Gastroesophageal sphincter (tissue), 4 donors: ENCODE measurements around the gene MT1HL1. TPM values are rescaled to one million over a fixed set of nuclear protein-coding genes. Genes with fewer than 3 reads are reported as not detected.

ENCODE experiments used
- ATAC-seq: fragments of 150-250 bp; one replicate; pipeline ENCODE4 v1.9.1; 2016; ENCODE audit warnings: mild to moderate bottlenecking, moderate library complexity
- H3K27ac ChIP-seq, 4 donors: fragments of 200-600 bp; sonication (generic) in 3 of 4; 1 replicate in 3 of 4; 2 replicates in 1 of 4; pipeline ENCODE4 v1.5.1; 2016 to 2019
- H3K27me3 ChIP-seq: fragments of 200-600 bp; sonication (generic); one replicate; pipeline ENCODE4 v1.5.1; 2019
- H3K36me3 ChIP-seq, 2 donors: fragments of 200-600 bp; sonication (generic); one replicate each; pipeline ENCODE4 v1.5.1; 2019; ENCODE audit warnings: control low read depth in 1 of 2
- H3K4me1 ChIP-seq, 3 donors: fragments of 200-600 bp; sonication (generic); 1 replicate in 2 of 3; 2 replicates in 1 of 3; pipeline ENCODE4 v1.5.1; 2016 to 2019; ENCODE audit warnings: control low read depth in 2 of 3
- H3K4me3 ChIP-seq, 2 donors: fragments of 200-600 bp; sonication (generic); one replicate each; pipeline ENCODE4 v1.5.1; 2019; ENCODE audit warnings: mild to moderate bottlenecking in 1 of 2, moderate library complexity in 1 of 2
- H3K9me3 ChIP-seq, 3 donors: fragments of 200-600 bp; sonication (generic); one replicate each; pipeline ENCODE4 v1.5.1; 2017 to 2019; ENCODE audit warnings: control low read depth in 2 of 3
- CTCF ChIP-seq, 4 experiments: fragments of 200-600 bp in 2 of 4; fragments of 450-650 bp in 2 of 4; sonication (generic) in 1 of 4; IDR thresholded peaks; one replicate each; pipeline ENCODE4 v1.5.1; 2017 to 2019; ENCODE audit warnings: antibody characterized with exemption in 4 of 4, mild to moderate bottlenecking in 2 of 4, moderate library complexity in 2 of 4
- EP300 ChIP-seq: sonication (generic); formaldehyde crosslinking; IDR thresholded peaks from one replicate; pipeline ENCODE4 v1.6.1; 2017; ENCODE audit warnings: antibody characterized with exemption, mild to moderate bottlenecking
- POLR2A ChIP-seq, 2 donors: fragments of 450-650 bp; IDR thresholded peaks; one replicate each; pipeline ENCODE4 v1.6.1; 2017; ENCODE audit warnings: antibody characterized with exemption in 2 of 2, mild to moderate bottlenecking in 2 of 2, moderate library complexity in 1 of 2
- POLR2AphosphoS5 ChIP-seq: sonication (generic); formaldehyde crosslinking; IDR thresholded peaks from one replicate; pipeline ENCODE4 v1.6.1; 2017; ENCODE audit warnings: antibody characterized with exemption
- WGBS, 2 donors: methylation state at CpG; one replicate each; pipeline ENCODE4 v1.1.5; 2018; ENCODE audit warnings: low coverage in 1 of 2; 5-methylcytosine and 5-hydroxymethylcytosine counted together
- total RNA-seq, 4 donors: library from RNA; depleted of rRNA; stranded (reverse); fragments of >200 nt; gene quantifications; one replicate each; pipeline ENCODE4 v1.1.0, GENCODE V29; 2016

MT1HL1 gene
- total RNA-seq, 4 donors from 2014 or later, result not detected

- Histone ChIP-seq H3K9me3 (no peaks in the 10 kb centered on the region), H3K27ac (peak overlapping the region in 3 of 4 donors; percentile 89 to 91 (median 89)), H3K4me3 (peak overlapping the region; percentile 47 to 76), H3K4me1 (peaks cover 0 to 60% (median 0%) of the 10 kb centered on the region in 3 donors), H3K36me3 (no peaks in the 10 kb centered on the region), H3K27me3 (peaks cover 20% of the 10 kb centered on the region)
- TF ChIP-seq POLR2A (IDR thresholded peaks at IDR 0.05) (no peak), POLR2AphosphoS5 (no peak), CTCF (IDR thresholded peaks at IDR 0.05) (no peak), EP300 (no peak)
- no peak for ATAC-seq
- 17 to 25% methylated on average over 9 to 12 of the region's 14 CpGs for WGBS, 2 donors
Observed at GRCh38 chr1:237043846-237044636, 39.8 kb upstream of the MT1HL1 start.

GRCh38 chr1:237042892-237043576 is 38.8 kb upstream of the MT1HL1 start:
- H3K27me3 ChIP-seq, result peaks cover 20% of the 10 kb centered on the region
- peak overlapping the region; percentile 10 to 91 (median 89) for H3K27ac ChIP-seq
- peak; percentile 42 for ATAC-seq
- TF ChIP-seq EP300, result no peak
- peak; percentile 42 for TF ChIP-seq POLR2AphosphoS5
- no peak for TF ChIP-seq CTCF (IDR thresholded peaks at IDR 0.05)
- WGBS, 2 donors, result 0% methylated on average over 3 to 4 of the region's 55 CpGs
- no peaks in the 10 kb centered on the region for H3K36me3 ChIP-seq
- H3K4me1 ChIP-seq, result peaks cover 0 to 60% (median 0%) of the 10 kb centered on the region in 3 donors
- no peaks in the 10 kb centered on the region for H3K9me3 ChIP-seq
- H3K4me3 ChIP-seq, result peak overlapping the region; percentile 47 to 76

GRCh38 chr1:237042526-237042891 is 38.3 kb upstream of the MT1HL1 start:
- ATAC-seq, result peak; percentile 1
- WGBS, 2 donors, result 0% methylated on average over 5 of the region's 41 CpGs; no CpG with 5 or more reads in 1 of the 2 donors
- Histone ChIP-seq H3K4me1 (peaks cover 0 to 60% (median 0%) of the 10 kb centered on the region in 3 donors), H3K27ac (peak overlapping the region; percentile 10 to 91 (median 89)), H3K27me3 (peaks cover 20% of the 10 kb centered on the region), H3K4me3 (peak overlapping the region; percentile 47 to 76), H3K9me3 (no peaks in the 10 kb centered on the region), H3K36me3 (no peaks in the 10 kb centered on the region)
- TF ChIP-seq POLR2A (IDR thresholded peaks at IDR 0.05) (no peak), POLR2AphosphoS5 (no peak), EP300 (no peak), CTCF (IDR thresholded peaks at IDR 0.05) (no peak)

GRCh38 chr1:237041795-237042525 is 37.7 kb upstream of the MT1HL1 start, which contains the start of gene RYR2:
RYR2 (plus strand) TSS chr1:237042184; CDS start chr1:237042522, 338 bp downstream.
- Histone ChIP-seq H3K36me3 (no peaks in the 10 kb centered on the region), H3K27ac (peak within 1 kb of the TSS; percentile 10 to 91 (median 89)), H3K4me3 (peak within 1 kb of the TSS; percentile 47 to 76), H3K9me3 (no peaks in the 10 kb centered on the region), H3K4me1 (peaks cover 0 to 55% (median 0%) of the 10 kb centered on the region in 3 donors), H3K27me3 (peaks cover 20% of the 10 kb centered on the region)
- ATAC-seq, result peak; percentile 72
- 44% methylated on average over 4 of the region's 87 CpGs; no CpG with 5 or more reads in 1 of the 2 donors for WGBS, 2 donors
- TF ChIP-seq CTCF (IDR thresholded peaks at IDR 0.05), result peak; percentile 67 to 94 (median 74)
- TF ChIP-seq EP300, result no peak
- TF ChIP-seq POLR2A (IDR thresholded peaks at IDR 0.05), result peak; percentile 74 to 85
- peak; percentile 76 for TF ChIP-seq POLR2AphosphoS5
